ENCODE results near the gene PTRH1. TPM values are rescaled to one million over a fixed set of nuclear protein-coding genes. Genes with fewer than 3 reads are reported as not detected.

PTRH1 gene
- polyA plus RNA-seq, 1 experiment = 5.2 TPM

GRCh38 chr9:127741831-127742434, 26.5 kb upstream of the PTRH1 start:
- POLR2A ChIA-PET = interaction anchor here (0.8 kb wide), 1 partner anchor 61 kb away, joined by 3 read pairs; no protein-coding TSS in a partner anchor
- H3K27ac ChIP-seq (ENCODE audit: low read depth, low read length) = no peak overlapping the region
- no peak overlapping the region for H3K4me3 ChIP-seq (ENCODE audit: low read depth, low read length)
- peaks cover 6% of the 10 kb centered on the region for H3K27me3 ChIP-seq (ENCODE audit: control insufficient read depth, insufficient read depth, low read length)
- H3K9me3 ChIP-seq (ENCODE audit: control insufficient read depth, insufficient read depth, low read length) = no peaks in the 10 kb centered on the region; the same call in 1 of the 2 replicates
- no peak for DNase-seq (ENCODE audit: low read depth, low spot score)
- no peak for TF ChIP-seq CTCF (IDR thresholded peaks at IDR 0.05; ENCODE audit: low read depth, low read length)
- CTCF ChIA-PET = interaction anchor here (0.7 kb wide), 1 partner anchor 132 kb away, joined by 5 read pairs; no protein-coding TSS in a partner anchor

GRCh38 chr9:127739614-127740330, 24.3 kb upstream of the PTRH1 start:
- H3K9me3 ChIP-seq (ENCODE audit: control insufficient read depth, insufficient read depth, low read length) = no peaks in the 10 kb centered on the region; the same call in 1 of the 2 replicates
- no peak for DNase-seq (ENCODE audit: low read depth, low spot score)
- H3K27me3 ChIP-seq (ENCODE audit: control insufficient read depth, insufficient read depth, low read length) = no peaks in the 10 kb centered on the region
- ChIA-PET CTCF (interaction anchor here (0.8 to 1.4 kb wide), 3 partner anchors 45 to 182 kb away, joined by 4 to 6 read pairs (median 5); no protein-coding TSS in a partner anchor), POLR2A (no interaction called here)
- TF ChIP-seq CTCF (IDR thresholded peaks at IDR 0.05; ENCODE audit: low read depth, low read length) = no peak
- no peak overlapping the region for H3K27ac ChIP-seq (ENCODE audit: low read depth, low read length)
- no peak overlapping the region for H3K4me3 ChIP-seq (ENCODE audit: low read depth, low read length)

- ChIA-PET CTCF (no interaction called here), POLR2A (no interaction called here)
- no peak overlapping the region for H3K27ac ChIP-seq (ENCODE audit: low read depth, low read length)
- H3K4me3 ChIP-seq (ENCODE audit: low read depth, low read length) = no peak overlapping the region
- DNase-seq (ENCODE audit: low read depth, low spot score) = no peak
- no peak for TF ChIP-seq CTCF (IDR thresholded peaks at IDR 0.05; ENCODE audit: low read depth, low read length)
- no peaks in the 10 kb centered on the region for H3K27me3 ChIP-seq (ENCODE audit: control insufficient read depth, insufficient read depth, low read length)
- no peaks in the 10 kb centered on the region; the same call in 1 of the 2 replicates for H3K9me3 ChIP-seq (ENCODE audit: control insufficient read depth, insufficient read depth, low read length)
Measured at GRCh38 chr9:127738666-127739065, 23.2 kb upstream of the PTRH1 start.

GRCh38 chr9:127735530-127736185, 20.2 kb upstream of the PTRH1 start:
- POLR2A ChIA-PET = interaction anchor here (1.4 to 1.5 kb wide), 3 partner anchors 20 to 146 kb away, joined by 4 to 9 read pairs (median 5); partner anchors contain the start of genes CDK9, PTRH1 and TTC16
- H3K4me3 ChIP-seq (ENCODE audit: low read depth, low read length) = no peak overlapping the region
- no peak overlapping the region for H3K27ac ChIP-seq (ENCODE audit: low read depth, low read length)

More at GRCh38 chr9:127735530-127736185, 20.2 kb upstream of the PTRH1 start:
- DNase-seq (ENCODE audit: low read depth, low spot score) = no peak
- no peaks in the 10 kb centered on the region for H3K9me3 ChIP-seq (ENCODE audit: control insufficient read depth, insufficient read depth, low read length)
- CTCF ChIA-PET = interaction anchor here (0.6 to 2.4 kb wide), 25 partner anchors 12 to 272 kb away, joined by 3 to 62 read pairs (median 6); partner anchors contain the start of genes SH2D3C and ST6GALNAC4
- no peaks in the 10 kb centered on the region for H3K27me3 ChIP-seq (ENCODE audit: control insufficient read depth, insufficient read depth, low read length)
- TF ChIP-seq CTCF (IDR thresholded peaks at IDR 0.05; ENCODE audit: low read depth, low read length) = no peak

Measured in AG04450 (cell line).